ENCODE results near the gene SPG21.

- TF ChIP-seq POLR2A (IDR thresholded peaks at IDR 0.05; ENCODE audit: low read depth, low read length) (no peak), TAF1 (IDR thresholded peaks at IDR 0.05; ENCODE audit: borderline replicate concordance, low read depth, low read length) (no peak)
Measured at GRCh38 chr15:64981812-64982431, 7.8 kb downstream of the SPG21 start.
